Measurements from ENCODE around the gene SYT11.
A peak's percentile ranks its signal among the peaks of the same experiment; 100 is the strongest.

The SYT11 gene

DNA sequence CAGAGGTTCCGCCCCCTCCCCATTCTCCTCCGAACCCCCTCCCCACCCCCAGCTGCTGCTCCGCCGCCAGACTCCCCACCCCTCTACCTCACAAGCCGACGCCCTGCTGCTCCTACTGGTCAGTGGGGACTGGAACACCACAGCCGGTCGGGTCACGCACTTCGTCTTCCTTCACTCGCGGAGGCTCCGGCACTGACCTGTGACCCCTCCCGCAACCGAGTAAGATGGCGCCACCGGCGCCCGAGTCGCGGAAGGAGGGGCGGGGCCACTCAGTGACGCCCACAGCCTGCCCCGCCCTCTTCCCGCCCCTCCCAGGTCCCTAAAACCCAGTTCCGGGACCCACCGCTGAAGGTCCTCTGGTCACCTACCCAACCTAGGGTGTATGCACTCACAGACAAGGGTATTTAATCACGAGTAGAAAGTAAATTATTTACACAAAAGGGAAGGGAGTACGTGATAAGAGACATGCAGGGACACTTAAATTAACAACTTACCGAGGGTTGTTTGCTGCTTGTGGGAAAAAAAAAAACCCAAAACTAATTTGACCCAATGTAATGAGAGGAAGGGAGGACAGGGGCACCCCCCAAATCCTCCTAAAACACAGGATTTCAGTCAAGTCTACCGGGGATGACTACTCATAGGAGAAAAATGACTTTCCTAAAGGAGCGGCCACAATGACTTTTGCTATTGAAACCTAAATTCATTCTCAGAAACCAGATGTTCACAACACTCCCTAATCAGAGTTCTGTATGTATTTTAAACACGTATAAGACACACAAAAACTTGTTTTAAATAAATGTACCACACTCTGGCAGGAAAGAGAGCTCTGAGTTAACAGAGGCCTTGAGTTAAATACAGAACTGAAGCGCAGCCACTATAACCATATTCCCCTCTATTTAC lies 52.0 kb downstream of the SYT11 start, which contains the start of gene RIT1:
TSS of gene RIT1 (minus strand) at position 194 of the 900 bp plus-strand sequence. CDS start 588 bp downstream, outside the sequence.
- peak within 1 kb of the TSS; percentile 82 for H3K4me3 ChIP-seq (ENCODE audit: low read depth, low read length)
- TF ChIP-seq, protein P1, sequence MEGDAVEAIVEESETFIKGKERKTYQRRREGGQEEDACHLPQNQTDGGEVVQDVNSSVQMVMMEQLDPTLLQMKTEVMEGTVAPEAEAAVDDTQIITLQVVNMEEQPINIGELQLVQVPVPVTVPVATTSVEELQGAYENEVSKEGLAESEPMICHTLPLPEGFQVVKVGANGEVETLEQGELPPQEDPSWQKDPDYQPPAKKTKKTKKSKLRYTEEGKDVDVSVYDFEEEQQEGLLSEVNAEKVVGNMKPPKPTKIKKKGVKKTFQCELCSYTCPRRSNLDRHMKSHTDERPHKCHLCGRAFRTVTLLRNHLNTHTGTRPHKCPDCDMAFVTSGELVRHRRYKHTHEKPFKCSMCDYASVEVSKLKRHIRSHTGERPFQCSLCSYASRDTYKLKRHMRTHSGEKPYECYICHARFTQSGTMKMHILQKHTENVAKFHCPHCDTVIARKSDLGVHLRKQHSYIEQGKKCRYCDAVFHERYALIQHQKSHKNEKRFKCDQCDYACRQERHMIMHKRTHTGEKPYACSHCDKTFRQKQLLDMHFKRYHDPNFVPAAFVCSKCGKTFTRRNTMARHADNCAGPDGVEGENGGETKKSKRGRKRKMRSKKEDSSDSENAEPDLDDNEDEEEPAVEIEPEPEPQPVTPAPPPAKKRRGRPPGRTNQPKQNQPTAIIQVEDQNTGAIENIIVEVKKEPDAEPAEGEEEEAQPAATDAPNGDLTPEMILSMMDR (IDR thresholded peaks at IDR 0.05; ENCODE audit: insufficient read depth, low read depth, low read length, missing control alignments): no peak
- peak; percentile 92 for DNase-seq (ENCODE audit: low read depth)

DNA sequence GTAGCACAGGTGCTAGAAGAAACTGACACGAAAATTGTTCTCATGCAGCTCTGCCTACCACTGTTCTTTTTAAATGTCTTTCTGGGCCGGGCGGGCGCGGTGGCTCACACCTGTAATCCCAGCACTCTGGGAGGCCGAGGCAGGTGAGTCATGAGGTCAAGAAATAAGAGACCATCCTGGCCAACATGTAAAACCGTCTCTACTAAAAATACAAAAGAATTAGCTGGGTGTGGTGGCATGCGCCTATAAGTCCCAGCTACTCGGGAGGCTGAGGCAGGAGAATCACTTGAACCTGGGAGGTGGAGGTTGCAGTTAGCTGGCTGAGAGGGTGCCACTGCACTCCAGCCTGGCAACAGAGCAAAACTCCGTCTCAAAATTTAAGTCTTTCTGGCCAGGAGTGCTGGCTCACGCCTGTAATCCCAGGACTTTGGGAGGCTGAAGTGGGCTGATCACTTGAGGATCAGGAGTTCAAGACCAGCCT lies 52.7 kb downstream of the SYT11 start:
- DNase-seq (ENCODE audit: low read depth): no peak
- no peak overlapping the region; the same call in 1 of the 2 replicates for H3K4me3 ChIP-seq (ENCODE audit: low read depth, low read length)
- TF ChIP-seq, protein P1 (IDR thresholded peaks at IDR 0.05; ENCODE audit: insufficient read depth, low read depth, low read length, missing control alignments): no peak

DNA sequence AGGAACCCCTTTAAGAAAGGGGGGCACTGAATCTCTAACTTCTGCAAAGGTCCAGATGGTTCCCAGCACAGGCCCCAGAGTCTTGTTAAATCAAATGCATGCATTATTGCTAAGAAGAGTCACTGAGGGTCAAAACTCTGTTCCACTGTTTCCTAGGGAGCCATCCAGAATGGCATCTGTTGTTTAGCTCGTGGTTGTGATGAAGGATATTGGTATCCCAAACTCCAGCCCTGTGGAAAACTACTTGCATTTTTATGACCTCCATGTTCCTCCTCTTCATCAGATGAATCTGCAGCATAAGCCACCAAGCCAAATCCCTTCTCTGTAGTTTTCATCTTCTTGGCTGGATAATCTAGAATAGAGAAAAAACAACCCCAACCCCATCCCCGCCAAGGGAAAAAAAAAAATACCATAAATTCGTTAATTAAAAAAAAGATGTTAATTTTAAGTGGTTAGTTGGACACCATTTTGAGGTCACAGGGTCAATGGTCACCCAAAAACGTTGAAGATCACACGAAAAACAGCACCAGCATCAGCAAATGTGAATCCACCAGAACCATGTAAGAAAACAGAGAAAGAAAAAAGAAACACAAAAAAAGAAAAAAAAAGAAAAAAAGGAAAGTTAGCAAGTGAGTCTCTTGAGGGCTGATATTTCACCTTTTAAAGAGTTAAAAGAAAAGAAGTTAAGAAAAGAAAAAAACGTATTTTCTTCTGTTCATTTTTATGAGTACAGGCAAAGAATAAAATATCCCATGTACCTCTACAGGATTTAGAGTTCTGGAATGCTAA lies 54.8 kb downstream of the SYT11 start:
- no peak overlapping the region for H3K4me3 ChIP-seq (ENCODE audit: low read depth, low read length)
- DNase-seq (ENCODE audit: low read depth): no peak
- TF ChIP-seq, protein P1 (IDR thresholded peaks at IDR 0.05; ENCODE audit: insufficient read depth, low read depth, low read length, missing control alignments): no peak

DNA sequence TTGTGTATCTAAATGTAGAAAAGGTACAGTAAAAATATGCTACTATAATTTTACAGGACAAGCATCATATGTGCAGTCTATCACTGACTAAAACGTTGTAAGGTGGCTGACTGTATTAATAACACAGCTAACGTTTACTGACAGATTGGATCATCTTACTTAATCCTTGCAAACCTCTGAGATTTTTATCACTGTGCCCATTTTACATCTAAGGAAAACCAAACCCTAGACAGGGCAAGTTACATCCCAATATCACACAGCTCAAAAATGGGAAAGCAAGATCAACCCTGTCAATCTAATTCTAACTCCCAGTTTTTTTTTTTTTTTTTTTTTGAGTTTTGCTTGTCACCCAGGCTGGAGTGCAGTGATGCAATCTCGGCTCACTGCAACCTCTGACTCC lies 59.3 kb downstream of the SYT11 start:
- TF ChIP-seq, protein P1 (IDR thresholded peaks at IDR 0.05; ENCODE audit: insufficient read depth, low read depth, low read length, missing control alignments): no peak
- H3K4me3 ChIP-seq (ENCODE audit: low read depth, low read length): no peak overlapping the region
- DNase-seq (ENCODE audit: low read depth): no peak

DNA sequence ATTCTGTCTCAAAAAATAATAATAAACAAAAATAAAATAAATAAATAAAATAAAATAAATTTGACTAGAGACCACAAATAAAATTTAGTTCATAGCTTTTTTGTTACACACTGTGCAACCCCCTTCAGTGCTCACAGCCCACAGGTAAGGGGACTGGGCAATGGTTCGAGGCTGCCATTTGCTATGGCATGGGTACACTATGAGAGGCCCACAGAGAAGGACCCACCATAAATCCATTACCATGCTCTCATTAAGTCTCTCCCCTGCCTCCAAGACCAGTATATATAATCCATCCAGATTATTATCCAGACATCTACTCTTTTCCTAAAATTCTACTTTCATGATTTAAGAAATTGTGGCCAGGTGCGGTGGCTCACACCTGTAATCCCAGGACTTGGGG lies 60.4 kb downstream of the SYT11 start:
- DNase-seq (ENCODE audit: low read depth): no peak
- TF ChIP-seq, protein P1 (IDR thresholded peaks at IDR 0.05; ENCODE audit: insufficient read depth, low read depth, low read length, missing control alignments): no peak
- H3K4me3 ChIP-seq (ENCODE audit: low read depth, low read length): no peak overlapping the region

DNA sequence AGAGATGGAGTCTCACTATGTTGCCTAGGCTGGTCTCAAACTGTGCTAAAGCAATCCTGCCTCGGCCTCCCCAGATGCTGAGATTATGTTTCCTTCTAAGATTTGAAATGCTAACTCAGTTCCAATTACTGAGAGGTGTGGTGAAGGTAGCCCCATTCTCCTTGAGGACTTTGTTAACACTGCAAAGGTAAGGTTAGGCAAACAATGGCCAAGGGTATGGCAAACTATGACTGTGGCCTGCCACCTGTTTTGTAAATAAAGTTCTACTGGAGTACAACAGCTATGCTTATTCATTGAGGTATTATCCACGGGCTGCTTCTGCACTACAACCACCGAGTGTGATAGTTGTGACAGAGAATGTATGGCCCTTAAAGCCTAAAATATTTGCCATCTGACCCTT lies 61.4 kb downstream of the SYT11 start:
- no peak for DNase-seq (ENCODE audit: low read depth)
- no peak overlapping the region for H3K4me3 ChIP-seq (ENCODE audit: low read depth, low read length)
- TF ChIP-seq, protein P1 (IDR thresholded peaks at IDR 0.05; ENCODE audit: insufficient read depth, low read depth, low read length, missing control alignments): no peak
